ENCODE measurements around the gene PCBD2.

PCBD2 gene

GRCh38 chr5:134889335-134889734 is 15.6 kb upstream of the PCBD2 start:
- DNase-seq (ENCODE audit: extremely low spot score): no peak
- ChIA-PET CTCF (interaction anchor here (1.0 kb wide), 1 partner anchor 15 kb away, joined by 3 read pairs; no protein-coding TSS in a partner anchor), POLR2A (no interaction called here)
- TF ChIP-seq CTCF (IDR thresholded peaks at IDR 0.05; ENCODE audit: control extremely low read depth, extremely low read depth, low read depth, missing control alignments): no peak

DNA sequence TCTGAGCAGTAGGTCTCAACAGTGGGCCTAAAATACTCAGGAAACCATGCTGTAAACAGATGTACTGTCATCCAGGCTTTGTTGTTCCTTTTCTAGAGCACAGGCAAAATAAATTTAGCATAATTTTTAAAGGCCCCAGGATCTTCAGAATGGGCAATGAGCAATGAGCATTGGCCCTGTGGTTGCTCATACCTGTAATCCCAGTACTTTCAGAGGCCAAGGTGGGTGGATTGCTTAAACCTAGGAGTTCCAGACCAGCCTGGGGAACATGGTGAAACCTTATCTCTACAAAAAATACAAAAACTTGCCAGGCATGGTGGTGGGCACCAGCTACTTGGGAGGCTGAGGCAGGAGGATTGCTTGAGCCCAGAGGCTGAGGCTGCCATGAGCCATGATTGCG is 13.5 kb upstream of the PCBD2 start:
- no peak for TF ChIP-seq CTCF (IDR thresholded peaks at IDR 0.05; ENCODE audit: control extremely low read depth, extremely low read depth, low read depth, missing control alignments)
- CTCF ChIA-PET: interaction anchor here (1.1 to 4.1 kb wide), 4 partner anchors 10 to 304 kb away, joined by 3 to 22 read pairs (median 8); partner anchors contain the start of genes CAMLG and PCBD2
- POLR2A ChIA-PET: no interaction called here
- no peak for DNase-seq (ENCODE audit: extremely low spot score)

- CTCF ChIA-PET: interaction anchor here (1.1 to 4.1 kb wide), 4 partner anchors 9 to 305 kb away, joined by 3 to 22 read pairs (median 8); partner anchors contain the start of genes CAMLG and PCBD2
- no peak for TF ChIP-seq CTCF (IDR thresholded peaks at IDR 0.05; ENCODE audit: control extremely low read depth, extremely low read depth, low read depth, missing control alignments)
- POLR2A ChIA-PET: no interaction called here
- no peak for DNase-seq (ENCODE audit: extremely low spot score)
Observed at GRCh38 chr5:134892282-134892681, 12.6 kb upstream of the PCBD2 start.

DNA sequence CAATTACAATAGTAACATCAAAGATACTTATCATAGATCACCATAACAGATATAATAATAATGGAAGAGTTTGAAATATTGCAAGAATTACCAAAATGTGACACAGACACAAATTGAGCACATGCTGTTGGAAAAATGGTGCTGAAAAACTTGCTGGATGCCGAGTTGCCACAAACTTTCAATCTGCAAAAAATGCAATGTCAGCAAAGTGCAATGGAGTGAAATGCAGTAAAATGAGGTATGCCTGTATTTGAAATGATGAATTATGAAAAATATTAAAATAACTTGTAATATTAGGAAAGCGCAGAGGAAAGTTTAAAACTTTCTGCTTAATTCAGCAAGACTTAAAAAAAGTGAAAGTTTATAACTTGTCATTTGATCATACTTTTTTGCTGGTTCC is 12.0 kb upstream of the PCBD2 start:
- TF ChIP-seq CTCF (IDR thresholded peaks at IDR 0.05; ENCODE audit: control extremely low read depth, extremely low read depth, low read depth, missing control alignments): no peak
- CTCF ChIA-PET: interaction anchor here (1.6 to 4.1 kb wide), 3 partner anchors 9 to 14 kb away, joined by 4 to 22 read pairs (median 12); partner anchors contain the start of gene PCBD2
- POLR2A ChIA-PET: interaction anchor here (0.6 kb wide), 1 partner anchor 13 kb away, joined by 6 read pairs; no protein-coding TSS in a partner anchor
- no peak for DNase-seq (ENCODE audit: extremely low spot score)

DNA sequence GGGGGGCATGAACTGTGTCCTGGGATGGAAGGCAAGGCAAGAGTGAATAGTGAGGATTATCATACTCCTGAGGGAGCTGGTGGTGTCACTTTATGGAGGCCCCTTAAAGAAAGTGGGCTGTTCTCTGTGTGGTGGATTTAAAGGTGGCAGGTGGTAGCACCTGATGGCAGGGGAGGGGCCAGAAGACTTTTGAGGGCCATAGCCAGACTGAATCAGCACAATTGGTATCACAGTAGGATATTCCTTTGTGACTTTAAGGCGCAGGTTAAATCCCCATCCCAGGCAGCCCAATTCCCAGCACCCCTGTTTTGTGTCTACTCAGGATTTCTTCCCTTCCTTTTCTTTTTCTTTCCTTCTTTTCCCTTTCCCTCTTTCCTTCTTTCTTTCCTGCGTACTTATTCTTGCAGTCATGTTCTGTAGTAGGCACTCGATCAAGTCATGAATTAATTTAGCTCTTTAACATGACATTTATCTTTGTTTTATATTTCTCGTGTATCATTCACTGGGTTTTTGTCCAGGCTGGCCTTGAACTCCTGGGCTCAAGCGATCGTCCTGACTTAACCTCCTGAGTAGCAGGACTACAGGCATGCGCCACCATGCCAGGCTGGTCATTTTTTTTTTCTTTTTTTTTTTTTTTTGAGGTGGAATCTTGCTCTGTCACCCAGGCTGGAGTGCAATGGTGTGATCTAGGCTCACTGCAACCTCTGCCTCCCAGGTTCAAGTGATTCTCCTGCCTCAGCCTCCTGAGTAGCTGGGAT is 11.0 kb upstream of the PCBD2 start:
- CTCF ChIA-PET: interaction anchor here (1.6 to 4.1 kb wide), 2 partner anchors 11 to 15 kb away, joined by 4 to 22 read pairs; partner anchors contain the start of gene PCBD2
- POLR2A ChIA-PET: interaction anchor here (0.7 kb wide), 1 partner anchor 212 kb away, joined by 3 read pairs; no protein-coding TSS in a partner anchor
- no peak for TF ChIP-seq CTCF (IDR thresholded peaks at IDR 0.05; ENCODE audit: control extremely low read depth, extremely low read depth, low read depth, missing control alignments)
- no peak for DNase-seq (ENCODE audit: extremely low spot score)

DNA sequence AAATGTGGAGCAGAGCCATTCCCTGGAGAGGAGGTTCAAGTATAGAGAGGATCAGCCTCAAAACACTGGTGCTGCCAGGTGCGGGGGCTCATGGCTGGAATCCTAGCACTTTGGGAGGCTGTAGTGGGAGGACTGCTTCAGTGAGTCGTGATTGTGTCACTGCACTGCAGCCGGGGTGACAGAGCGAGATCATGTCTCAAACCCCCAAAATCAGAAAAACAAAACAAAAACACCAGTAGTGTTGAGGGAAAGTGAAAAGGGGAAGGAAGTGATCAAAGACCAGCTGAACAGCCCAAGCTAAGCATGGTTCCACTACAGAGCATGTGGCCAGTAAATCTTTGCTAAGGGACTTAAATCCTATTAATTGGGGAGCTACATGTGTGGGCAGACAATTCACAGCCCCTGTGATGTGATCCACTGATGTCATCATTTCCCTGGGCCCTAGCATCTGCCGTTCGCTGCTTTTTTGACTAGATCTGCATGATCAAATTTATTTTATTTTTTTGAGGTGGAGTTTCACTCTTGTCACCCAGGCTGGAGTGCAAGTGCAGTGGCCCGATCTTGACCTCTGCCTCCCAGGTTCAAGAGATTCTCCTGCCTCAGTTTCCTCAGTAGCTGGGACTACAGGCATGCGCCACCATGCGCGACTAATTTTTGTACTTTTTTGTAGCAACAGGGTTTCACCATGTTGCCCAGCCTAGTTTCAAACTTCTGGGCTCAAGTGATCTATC is 2.7 kb upstream of the PCBD2 start:
- peak; percentile 75 for DNase-seq (ENCODE audit: extremely low spot score)
- no peak for TF ChIP-seq CTCF (IDR thresholded peaks at IDR 0.05; ENCODE audit: control extremely low read depth, extremely low read depth, low read depth, missing control alignments)
- CTCF ChIA-PET: interaction anchor here (0.9 to 3.7 kb wide), 13 partner anchors 10 to 314 kb away, joined by 3 to 38 read pairs (median 4); partner anchors contain the start of genes C5orf24, CAMLG and DDX46
- POLR2A ChIA-PET: interaction anchor here (0.6 to 1.4 kb wide), 2 partner anchors 46 to 163 kb away, joined by 3 to 5 read pairs; partner anchors contain the start of gene CAMLG

All from GM10248 (cell line).